ENCODE data around the gene C11orf91.
"Not testable (repeated sequence)": the region's sequence is repeated elsewhere in the genome, so short reads cannot be mapped to it uniquely, and the experiment has no call there.

The C11orf91 gene

GRCh38 chr11:33721426-33721825 is 20.8 kb upstream of the C11orf91 start:
- no peak for DNase-seq (ENCODE audit: low read depth)

- no peak for DNase-seq (ENCODE audit: low read depth)
Observed at GRCh38 chr11:33719587-33719986, 19.0 kb upstream of the C11orf91 start.

GRCh38 chr11:33718440-33718839 is 17.8 kb upstream of the C11orf91 start:
- DNase-seq (ENCODE audit: low read depth): no peak

- DNase-seq (ENCODE audit: low read depth): no peak
Observed at GRCh38 chr11:33716243-33716642, 15.6 kb upstream of the C11orf91 start.

- no peak for DNase-seq (ENCODE audit: low read depth)
Observed at GRCh38 chr11:33713856-33714398, 13.3 kb upstream of the C11orf91 start.

GRCh38 chr11:33713151-33713855 is 12.7 kb upstream of the C11orf91 start:
- DNase-seq (ENCODE audit: low read depth): no peak

- no peak for DNase-seq (ENCODE audit: low read depth)
Observed at GRCh38 chr11:33712436-33712835, 11.8 kb upstream of the C11orf91 start.

GRCh38 chr11:33709466-33709865 is 8.8 kb upstream of the C11orf91 start:
- DNase-seq (ENCODE audit: low read depth): no peak

- DNase-seq (ENCODE audit: low read depth): no peak
Observed at GRCh38 chr11:33708985-33709384, 8.4 kb upstream of the C11orf91 start.

GRCh38 chr11:33707831-33708230 is 7.2 kb upstream of the C11orf91 start:
- not testable (repeated sequence) for DNase-seq (ENCODE audit: low read depth)

- DNase-seq (ENCODE audit: low read depth): no peak
Observed at GRCh38 chr11:33706966-33707365, 6.3 kb upstream of the C11orf91 start.

- DNase-seq (ENCODE audit: low read depth): no peak
Observed at GRCh38 chr11:33706546-33706945, 5.9 kb upstream of the C11orf91 start.

- no peak for DNase-seq (ENCODE audit: low read depth)
Observed at GRCh38 chr11:33704240-33705002, 3.8 kb upstream of the C11orf91 start.

- DNase-seq (ENCODE audit: low read depth): no peak
Observed at GRCh38 chr11:33703788-33704187, 3.2 kb upstream of the C11orf91 start.

- DNase-seq (ENCODE audit: low read depth): no peak
Observed at GRCh38 chr11:33703234-33703633, 2.6 kb upstream of the C11orf91 start.

- no peak for DNase-seq (ENCODE audit: low read depth)
Observed at GRCh38 chr11:33701302-33702230, 940 bp upstream of the C11orf91 start.

GRCh38 chr11:33700063-33700501 is 544 bp downstream of the C11orf91 start:
- DNase-seq (ENCODE audit: low read depth): no peak

GRCh38 chr11:33699515-33700062 is 1.0 kb downstream of the C11orf91 start:
- DNase-seq (ENCODE audit: low read depth): no peak

GRCh38 chr11:33698921-33699320 is 1.7 kb downstream of the C11orf91 start:
- DNase-seq (ENCODE audit: low read depth): no peak

- no peak for DNase-seq (ENCODE audit: low read depth)
Observed at GRCh38 chr11:33697997-33698396, 2.6 kb downstream of the C11orf91 start.

GRCh38 chr11:33696931-33697638 is 3.5 kb downstream of the C11orf91 start:
- DNase-seq (ENCODE audit: low read depth): no peak
